GM23338 (cell line): ENCODE measurements around the gene ABCA4. TPM values are rescaled to one million over a fixed set of nuclear protein-coding genes. Genes with fewer than 3 reads are reported as not detected.

ENCODE experiments used
- ATAC-seq: fragments of 200-7000 bp; cut with Tn5 transposase; 3 replicates; pipeline ENCODE4 v1.9.1; 2020
- DNase-seq: peaks from one replicate; pipeline ENCODE4 v3.0.0-alpha.2; 2015; ENCODE audit warnings: low spot score
- H2AFZ ChIP-seq: fragments of 200-600 bp; sonication (generic); 2 replicates; pipeline ENCODE4 v1.8.0; 2016; ENCODE audit warnings: antibody characterized with exemption, mild to moderate bottlenecking, moderate library complexity
- H3F3A ChIP-seq: fragments of 200-600 bp; sonication (generic); replicated peaks from 2 replicates; pipeline ENCODE4 v1.8.0; 2017; ENCODE audit warnings: antibody characterized with exemption, mixed run types, low read depth
- H3K27ac ChIP-seq: fragments of 200-600 bp; sonication (generic); 2 replicates; pipeline ENCODE4 v1.6.1; 2016; ENCODE audit warnings: low read depth
- H3K27me3 ChIP-seq: fragments of 200-600 bp; sonication (generic); 2 replicates; pipeline ENCODE4 v1.8.0; 2016; ENCODE audit warnings: mild to moderate bottlenecking, mixed run types, moderate library complexity; ENCODE audit not compliant: insufficient read depth
- H3K36me3 ChIP-seq: fragments of 200-600 bp; sonication (generic); 2 replicates; pipeline ENCODE4 v1.8.0; 2016; ENCODE audit warnings: mild to moderate bottlenecking; ENCODE audit not compliant: insufficient read depth
- H3K4me1 ChIP-seq: fragments of 200-600 bp; sonication (generic); 2 replicates; pipeline ENCODE4 v1.8.0; 2016; ENCODE audit warnings: mild to moderate bottlenecking, moderate library complexity; ENCODE audit not compliant: insufficient read depth
- H3K4me2 ChIP-seq: fragments of 200-600 bp; sonication (generic); 2 replicates; pipeline ENCODE4 v1.7.1; 2017; ENCODE audit warnings: mixed run types
- H3K4me3 ChIP-seq: fragments of 200-600 bp; sonication (generic); 2 replicates; pipeline ENCODE4 v1.6.1; 2016; ENCODE audit warnings: mixed run types
- H3K79me2 ChIP-seq: fragments of 200-600 bp; sonication (generic); replicated peaks from 2 replicates; pipeline ENCODE4 v1.8.0; 2017; ENCODE audit warnings: mild to moderate bottlenecking; ENCODE audit not compliant: insufficient read depth
- H3K9me2 ChIP-seq: fragments of 200-600 bp; sonication (generic); 2 replicates; pipeline ENCODE4 v1.8.0; 2017; ENCODE audit not compliant: insufficient read depth
- H4K20me1 ChIP-seq: fragments of 200-600 bp; sonication (generic); replicated peaks from 2 replicates; pipeline ENCODE4 v1.8.0; 2017; ENCODE audit warnings: mild to moderate bottlenecking; ENCODE audit not compliant: insufficient read depth
- H3K27ac Mint-ChIP-seq: 2 replicates; pipeline ENCODE4 v1.8.0; 2020; ENCODE audit warnings: inconsistent platforms, mild to moderate bottlenecking, moderate library complexity, mixed read lengths
- H3K27me3 Mint-ChIP-seq: 3 replicates; pipeline ENCODE4 v1.8.0; 2022; ENCODE audit warnings: low read depth, mild to moderate bottlenecking, moderate library complexity, mixed read lengths, inconsistent platforms; ENCODE audit not compliant: insufficient read depth, poor library complexity
- H3K36me3 Mint-ChIP-seq: 3 replicates; pipeline ENCODE4 v1.8.0; 2021; ENCODE audit warnings: low read depth, mild to moderate bottlenecking, inconsistent platforms, moderate library complexity, mixed read lengths
- H3K4me1 Mint-ChIP-seq: 3 replicates; pipeline ENCODE4 v1.8.0; 2020; ENCODE audit warnings: mild to moderate bottlenecking, inconsistent platforms, mixed read lengths
- H3K4me3 Mint-ChIP-seq: 3 replicates; pipeline ENCODE4 v1.8.0; 2021; ENCODE audit warnings: moderate library complexity, mild to moderate bottlenecking, inconsistent platforms, mixed read lengths
- H3K9me3 Mint-ChIP-seq: 3 replicates; pipeline ENCODE4 v1.8.0; 2020; ENCODE audit warnings: moderate library complexity, mild to moderate bottlenecking, inconsistent platforms, mixed read lengths
- CTCF ChIP-seq, 2 experiments: fragments of 200-600 bp in 1 of 2; sonication (generic) in 1 of 2; conservative IDR thresholded peaks; 2 replicates each; pipeline versions ENCODE4 v1.5.1 to v1.6.1; 2016 to 2017; ENCODE audit warnings: antibody characterized with exemption in 2 of 2, low read depth in 2 of 2, mild to moderate bottlenecking in 2 of 2, moderate library complexity in 1 of 2
- EZH2 ChIP-seq: fragments of 200-600 bp; sonication (generic); IDR thresholded peaks from one replicate; pipeline ENCODE4 v1.8.0; 2017; ENCODE audit warnings: antibody characterized with exemption, mild to moderate bottlenecking, low read depth; ENCODE audit not compliant: unreplicated experiment
- EZH2phosphoT487 ChIP-seq: fragments of 200-600 bp; sonication (generic); IDR thresholded peaks from one replicate; pipeline ENCODE4 v1.8.1; 2018; ENCODE audit warnings: antibody characterized with exemption; ENCODE audit not compliant: unreplicated experiment
- POLR2AphosphoS5 ChIP-seq: IDR thresholded peaks from 2 replicates; pipeline ENCODE4 v1.6.1; 2016; ENCODE audit warnings: antibody characterized with exemption, low read depth
- REST ChIP-seq: IDR thresholded peaks from one replicate; pipeline ENCODE4 v1.6.1; 2018; ENCODE audit warnings: antibody characterized with exemption; ENCODE audit not compliant: unreplicated experiment
- ZNF114 ChIP-seq: fragments of 250-450 bp; sonication (Bioruptor Pico); IDR thresholded peaks from 2 replicates; pipeline ENCODE4 v1.5.0; 2020; ENCODE audit warnings: mild to moderate bottlenecking, moderate library complexity
- ZNF331 ChIP-seq: fragments of 250-450 bp; sonication (Bioruptor Pico); IDR thresholded peaks from 2 replicates; pipeline ENCODE4 v1.5.0; 2020; ENCODE audit warnings: low read depth, mild to moderate bottlenecking, moderate library complexity
- ZNF462 ChIP-seq: fragments of 250-450 bp; sonication (Bioruptor Pico); IDR thresholded peaks from 2 replicates; pipeline ENCODE4 v1.5.0; 2020; ENCODE audit warnings: mild to moderate bottlenecking, moderate library complexity
- polyA plus RNA-seq: library from polyadenylated mRNA; unstranded; fragments of >200 nt; fragmentation: Nextera tagmentation; extraction: Ambion mirVana; gene quantifications from 2 replicates; pipeline ENCODE4 v1.2.1, GENCODE V29; 2016
- total RNA-seq: library from RNA; depleted of rRNA; stranded (reverse); fragments of >200 nt; shearing (Covaris generic); gene quantifications from 2 replicates; pipeline ENCODE4 v1.2.3, GENCODE V29; 2014

Gene ABCA4
- total and polyA plus RNA-seq, 2 experiments from 2014 or later = not detected

- no peak overlapping the region; the same call in 1 of the 2 replicates for H3K4me2 ChIP-seq
- H3K4me3 ChIP-seq = no peak overlapping the region
- H3K27ac ChIP-seq = no peak overlapping the region
- no peak overlapping the region for H3K4me3 Mint-ChIP-seq
- no peaks in the 10 kb centered on the region for H3K36me3 ChIP-seq
- no peaks in the 10 kb centered on the region for H3K27me3 Mint-ChIP-seq
- peaks cover 15% of the 10 kb centered on the region for H3K4me1 Mint-ChIP-seq
- no peak overlapping the region for H3K27ac Mint-ChIP-seq
- no peak overlapping the region for H2AFZ ChIP-seq
- H3K27me3 ChIP-seq = no peaks in the 10 kb centered on the region
- DNase-seq = no peak
- no peaks in the 10 kb centered on the region for H3K79me2 ChIP-seq
- no peaks in the 10 kb centered on the region for H3F3A ChIP-seq
- peaks cover 4% of the 10 kb centered on the region; the same call in 1 of the 2 replicates for H3K4me1 ChIP-seq
- H3K9me3 Mint-ChIP-seq = no peaks in the 10 kb centered on the region
- TF ChIP-seq CTCF (conservative IDR thresholded peaks at IDR 0.05; ENCODE audit: low read depth in 2 of 2) = no peak
- TF ChIP-seq ZNF462 = no peak
- TF ChIP-seq EZH2phosphoT487 = no peak
- TF ChIP-seq REST = no peak
- no peak for TF ChIP-seq ZNF331 (CRISPR knock-in tag)
- no peak for TF ChIP-seq POLR2AphosphoS5
- TF ChIP-seq ZNF114 (CRISPR knock-in tag) = no peak
- no peak for TF ChIP-seq EZH2
- H4K20me1 ChIP-seq = no peaks in the 10 kb centered on the region
- no peak for ATAC-seq
- H3K9me2 ChIP-seq = no peaks in the 10 kb centered on the region
- H3K36me3 Mint-ChIP-seq = no peaks in the 10 kb centered on the region
These were observed 82.4 kb downstream of the ABCA4 start for GRCh38 chr1:94038511-94038910.
